Stimulated activated CD4-positive, alpha-beta T cell treated with anti-CD3 and anti-CD28 coated beads, Interleukin-2, amount 100 ng/mL, for 4 hours (primary cell): ENCODE results near the gene TARBP2.
A peak's percentile ranks its signal among the peaks of the same experiment; 100 is the strongest.

Source experiments
- DNase-seq: peaks from one replicate; pipeline ENCODE4 v3.0.0-alpha.2; 2020; ENCODE audit warnings: low read depth

The TARBP2 gene

DNA sequence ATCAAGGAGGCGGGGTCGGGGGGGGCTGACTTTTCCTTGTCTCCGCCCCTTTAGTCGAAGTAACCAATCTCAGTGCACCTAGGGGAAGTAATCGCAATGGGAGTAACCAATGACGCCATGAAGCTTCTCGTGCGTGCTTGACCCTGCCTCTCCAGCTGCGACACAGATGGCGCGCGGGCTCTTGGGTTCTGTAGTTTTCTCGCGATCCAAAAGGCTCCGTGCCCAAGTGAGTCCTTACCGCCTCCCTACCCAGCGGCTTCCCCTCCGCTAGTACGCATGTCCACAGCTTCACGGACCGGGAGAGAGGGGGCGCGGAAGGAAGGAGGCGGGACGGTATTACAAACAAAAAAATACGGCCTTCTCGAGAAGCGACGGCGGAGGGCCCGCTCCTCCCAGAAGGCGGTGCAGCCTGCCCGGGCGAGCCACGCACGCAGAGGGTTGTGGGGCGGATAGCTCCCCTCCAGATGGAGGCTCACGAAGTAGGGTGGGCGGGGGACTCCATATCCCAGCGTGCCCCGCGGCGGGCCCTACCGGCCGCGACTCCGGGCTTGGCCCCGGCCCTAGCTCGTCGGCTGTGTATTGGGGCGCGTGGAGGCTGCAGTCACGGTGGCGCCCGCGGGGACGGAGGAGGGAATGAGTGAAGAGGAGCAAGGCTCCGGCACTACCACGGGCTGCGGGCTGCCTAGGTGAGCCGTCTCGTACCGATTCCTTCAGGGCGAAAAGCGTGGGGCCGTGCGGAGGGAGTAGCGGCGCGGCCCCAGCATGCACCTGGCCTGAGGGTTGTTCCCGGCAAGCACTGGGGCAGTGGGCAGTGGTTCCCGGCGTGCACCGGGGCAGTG is at the start of gene TARBP2:
TSS of gene TARBP2 (plus strand) at position 508 of the 839 bp plus-strand sequence. CDS start at position 634, 126 bp downstream.
- peak; percentile 96 for DNase-seq

DNA sequence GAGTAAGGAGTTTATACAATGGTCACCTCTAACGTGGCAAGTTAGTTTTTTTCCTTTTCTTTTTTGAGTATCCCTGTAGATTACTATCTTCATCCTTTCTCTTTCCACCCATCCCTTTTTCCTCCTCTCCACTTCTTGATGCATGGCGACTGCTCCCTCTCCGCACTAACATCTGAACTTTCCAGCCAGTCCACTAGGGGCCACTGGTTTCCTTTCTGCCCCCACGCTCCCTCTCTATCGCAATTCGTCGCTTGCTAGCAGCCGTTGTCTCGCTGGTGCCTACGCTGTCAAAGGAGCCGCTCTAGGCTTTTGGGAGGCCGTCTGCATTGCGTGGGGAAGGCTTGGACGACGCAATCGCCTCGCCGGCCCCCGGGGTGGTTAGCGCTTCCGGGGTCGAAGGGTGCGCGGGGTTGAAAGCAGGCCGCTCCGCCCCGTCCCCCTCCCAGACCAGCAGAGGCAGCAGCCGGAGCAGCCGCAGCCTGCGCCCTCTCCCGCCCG is 49.4 kb upstream of the TARBP2 start, which contains the start of gene PCBP2:
TSS of gene PCBP2 (plus strand) at position 442 of the 498 bp plus-strand sequence. CDS start 2,699 bp downstream, outside the sequence.
- DNase-seq: peak; percentile 96

GRCh38 chr12:53452159-53453077 is 48.7 kb upstream of the TARBP2 start:
- no peak for DNase-seq

GRCh38 chr12:53453953-53454640 is 47.0 kb upstream of the TARBP2 start:
- DNase-seq: no peak

GRCh38 chr12:53454707-53455106 is 46.4 kb upstream of the TARBP2 start:
- no peak for DNase-seq

DNA sequence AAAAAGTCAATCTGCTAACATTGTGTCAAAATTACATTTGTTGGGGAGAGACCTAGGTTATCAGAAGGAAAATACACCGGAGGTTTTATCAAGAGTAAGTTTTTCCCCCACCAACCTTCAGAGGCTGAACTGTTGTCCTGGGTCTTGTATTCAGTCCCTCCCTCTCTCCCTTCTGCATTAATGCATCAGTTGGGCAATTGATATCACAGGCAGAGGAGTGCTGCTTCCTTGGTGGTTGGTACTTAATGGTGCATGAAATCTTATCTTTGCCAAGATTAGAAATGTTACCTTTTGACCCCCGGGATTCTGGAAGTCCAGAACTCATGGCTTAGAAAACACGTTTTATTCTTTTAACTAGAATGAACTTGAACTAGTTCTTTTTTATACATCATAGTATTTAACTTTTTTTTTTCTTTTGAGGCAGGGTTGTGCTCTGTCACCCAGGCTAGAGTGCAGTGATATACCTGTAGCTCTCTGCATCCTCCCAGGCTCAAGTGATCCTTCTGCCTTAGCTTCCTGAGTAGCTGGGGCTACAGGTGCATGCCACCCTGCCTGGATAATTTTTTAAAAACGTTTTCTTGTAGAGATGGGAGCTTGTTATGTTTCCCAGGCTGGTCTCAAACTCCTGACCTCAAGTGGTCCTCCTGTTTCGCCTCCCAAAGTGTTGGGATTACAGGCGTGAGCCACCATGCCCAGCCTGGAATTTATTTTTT is 44.3 kb upstream of the TARBP2 start:
- DNase-seq: no peak

GRCh38 chr12:53459097-53459496 is 42.0 kb upstream of the TARBP2 start:
- no peak for DNase-seq

DNA sequence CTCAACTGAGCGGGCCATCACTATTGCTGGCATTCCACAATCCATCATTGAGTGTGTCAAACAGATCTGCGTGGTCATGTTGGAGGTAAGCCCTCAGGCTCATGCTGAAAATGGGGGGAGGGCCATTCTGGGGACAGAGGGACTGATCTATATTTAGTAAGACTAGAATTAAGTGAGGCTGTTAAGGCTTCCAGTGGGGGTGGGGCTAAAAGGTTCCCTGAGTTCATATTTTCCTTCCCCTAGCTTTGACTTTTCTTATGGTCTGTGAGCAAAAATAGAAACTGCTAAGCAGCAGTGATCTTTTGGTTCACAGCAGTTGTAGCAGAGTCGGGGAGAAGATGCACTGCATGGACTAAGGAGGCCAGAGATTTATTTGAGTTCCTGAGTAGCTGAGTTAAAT is 40.0 kb upstream of the TARBP2 start:
- DNase-seq: no peak

GRCh38 chr12:53461591-53461990 is 39.5 kb upstream of the TARBP2 start:
- DNase-seq: no peak

- no peak for DNase-seq
Measured at GRCh38 chr12:53462935-53463334, 38.1 kb upstream of the TARBP2 start.

GRCh38 chr12:53463802-53464560 is 37.1 kb upstream of the TARBP2 start:
- DNase-seq: no peak

- DNase-seq: no peak
Measured at GRCh38 chr12:53464685-53465418, 36.2 kb upstream of the TARBP2 start.

DNA sequence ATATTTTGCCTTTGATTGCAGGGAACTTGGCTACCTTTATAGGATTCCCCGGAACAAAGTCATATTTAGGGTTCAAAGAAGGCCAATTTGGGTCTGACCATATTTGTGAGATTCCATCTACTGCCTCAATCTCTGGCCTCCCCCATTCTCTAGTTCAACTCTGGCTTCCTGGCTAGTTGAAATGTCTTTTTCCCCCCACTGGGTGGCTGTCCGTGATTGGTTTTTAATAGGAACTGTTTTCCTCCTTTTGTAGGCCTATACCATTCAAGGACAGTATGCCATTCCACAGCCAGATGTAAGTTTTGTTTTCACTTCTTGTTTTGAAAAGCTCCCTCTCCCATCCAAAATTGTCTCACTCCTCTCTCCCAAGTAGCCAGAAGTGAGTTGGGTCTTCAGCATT is 35.4 kb upstream of the TARBP2 start:
- no peak for DNase-seq

DNA sequence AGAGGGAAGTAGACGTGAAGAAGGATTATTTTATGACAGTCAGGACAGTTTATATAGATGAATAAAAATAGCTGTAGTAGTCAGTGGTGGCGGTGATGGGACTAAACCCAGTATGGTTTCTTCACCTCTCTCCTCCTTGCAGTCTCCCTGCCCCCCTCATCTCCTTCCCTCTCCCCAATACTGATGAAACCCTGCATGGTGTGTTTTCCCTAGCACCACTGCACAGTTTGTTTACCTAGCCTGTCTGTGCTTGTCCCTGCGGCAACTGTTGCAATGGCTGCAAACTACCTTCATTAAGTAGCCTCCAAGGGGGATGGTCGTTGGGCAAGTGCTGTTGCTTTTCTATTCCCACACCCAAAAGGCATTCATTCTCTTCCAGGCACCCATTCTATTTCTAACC is 34.4 kb upstream of the TARBP2 start:
- no peak for DNase-seq

DNA sequence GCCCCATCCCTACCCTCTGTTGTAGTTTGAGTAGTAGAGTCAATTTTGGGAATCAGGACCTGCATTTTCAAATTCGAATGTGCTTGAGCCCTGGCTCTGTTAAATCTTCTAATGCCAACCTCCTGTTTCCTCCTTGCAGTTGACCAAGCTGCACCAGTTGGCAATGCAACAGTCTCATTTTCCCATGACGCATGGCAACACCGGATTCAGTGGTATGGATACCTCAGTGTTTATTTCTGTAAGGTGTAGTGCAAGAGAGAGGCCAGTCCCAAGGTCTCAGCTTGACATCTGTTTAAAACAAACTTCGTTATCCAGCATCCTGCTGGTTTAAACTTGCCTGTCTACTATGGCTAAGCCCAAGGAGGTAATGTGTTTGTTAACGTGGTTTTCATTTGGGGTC is 34.0 kb upstream of the TARBP2 start:
- no peak for DNase-seq

DNA sequence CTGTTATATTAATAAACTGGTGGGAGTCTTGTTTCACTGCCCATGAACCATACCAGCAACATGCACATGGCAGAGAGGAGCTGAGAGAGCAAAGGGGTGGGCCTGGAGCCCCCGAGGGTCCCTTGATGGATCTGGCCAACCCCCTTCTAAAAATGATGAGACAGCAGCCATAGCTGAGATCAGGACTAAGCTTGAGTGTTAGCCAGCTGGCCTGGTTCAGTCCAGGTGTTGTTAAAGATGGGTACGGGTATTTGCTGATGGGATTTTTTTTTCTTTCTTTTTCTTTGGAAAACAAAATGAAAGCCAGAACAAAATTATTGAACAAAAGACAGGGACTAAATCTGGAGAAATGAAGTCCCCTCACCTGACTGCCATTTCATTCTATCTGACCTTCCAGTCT is 33.2 kb upstream of the TARBP2 start:
- no peak for DNase-seq

DNA sequence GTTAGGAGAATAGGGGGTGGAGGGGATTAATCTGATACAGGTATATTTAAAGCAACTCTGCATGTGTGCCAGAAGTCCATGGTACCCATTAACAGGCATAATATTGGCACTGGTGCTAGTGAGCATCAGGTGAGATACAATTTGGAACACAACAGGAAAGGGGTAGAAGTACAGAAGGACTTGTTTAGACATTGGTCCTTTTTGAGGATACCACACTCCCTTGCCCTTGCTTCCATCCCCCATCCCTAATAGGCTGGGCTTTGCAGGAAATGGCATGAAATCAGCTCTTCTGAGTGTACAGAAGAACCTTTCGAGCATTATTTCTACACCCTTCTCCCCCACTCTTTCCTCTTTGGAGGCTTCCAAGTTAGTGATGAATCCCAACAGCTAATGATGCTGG is 32.8 kb upstream of the TARBP2 start:
- no peak for DNase-seq

- DNase-seq: no peak
Measured at GRCh38 chr12:53472056-53472582, 29.0 kb upstream of the TARBP2 start.

DNA sequence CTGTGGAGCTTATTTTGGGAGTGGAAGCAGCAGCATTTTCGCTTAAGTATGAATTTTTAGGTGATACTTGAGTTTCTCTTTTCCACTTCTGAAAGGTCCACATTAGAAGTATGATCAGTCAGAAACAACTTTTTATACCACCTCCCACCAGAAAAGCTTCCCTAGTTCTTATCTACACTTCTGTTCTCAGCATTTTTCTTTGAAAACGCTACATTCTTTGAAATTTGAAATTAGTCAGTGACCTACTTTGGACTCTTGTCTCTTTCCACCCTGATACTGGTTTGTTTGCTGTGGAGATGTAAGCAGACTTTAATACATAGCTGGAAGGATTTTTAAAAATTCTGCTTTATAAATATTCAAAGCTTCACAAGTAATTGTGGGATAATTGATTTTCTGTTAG is 27.0 kb upstream of the TARBP2 start:
- DNase-seq: no peak

DNA sequence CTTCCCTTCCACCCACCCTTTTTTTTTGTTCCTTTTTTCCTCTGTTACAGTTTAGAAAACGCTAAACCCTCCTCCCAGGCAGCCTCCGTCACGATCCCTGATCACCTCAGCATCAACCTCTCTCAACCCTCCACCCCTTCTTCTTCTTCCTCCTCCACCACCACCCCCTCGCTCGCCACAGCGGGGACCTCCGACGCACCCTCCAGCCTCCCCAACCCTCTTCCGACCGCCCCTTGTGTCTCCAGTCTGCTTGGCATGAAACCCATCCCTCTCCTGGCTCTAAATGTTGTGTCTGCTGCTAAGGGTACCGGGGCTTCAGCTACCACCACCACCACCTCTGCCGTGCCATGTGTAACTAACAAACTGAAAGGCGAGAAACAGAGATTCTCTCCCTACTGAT is 26.3 kb upstream of the TARBP2 start:
- no peak for DNase-seq
